Hippocampal formation (tissue), 2 donors: ENCODE measurements around the gene HS6ST1.
A peak's percentile ranks its signal among the peaks of the same experiment; 100 is the strongest.

Experiments used
- DNase-seq, 2 donors: peaks; one replicate each; lab custom pipeline; 2025; lab: John Stamatoyannopoulos, UW

Gene HS6ST1, protein sequence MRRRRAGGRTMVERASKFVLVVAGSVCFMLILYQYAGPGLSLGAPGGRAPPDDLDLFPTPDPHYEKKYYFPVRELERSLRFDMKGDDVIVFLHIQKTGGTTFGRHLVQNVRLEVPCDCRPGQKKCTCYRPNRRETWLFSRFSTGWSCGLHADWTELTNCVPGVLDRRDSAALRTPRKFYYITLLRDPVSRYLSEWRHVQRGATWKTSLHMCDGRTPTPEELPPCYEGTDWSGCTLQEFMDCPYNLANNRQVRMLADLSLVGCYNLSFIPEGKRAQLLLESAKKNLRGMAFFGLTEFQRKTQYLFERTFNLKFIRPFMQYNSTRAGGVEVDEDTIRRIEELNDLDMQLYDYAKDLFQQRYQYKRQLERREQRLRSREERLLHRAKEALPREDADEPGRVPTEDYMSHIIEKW

DNA sequence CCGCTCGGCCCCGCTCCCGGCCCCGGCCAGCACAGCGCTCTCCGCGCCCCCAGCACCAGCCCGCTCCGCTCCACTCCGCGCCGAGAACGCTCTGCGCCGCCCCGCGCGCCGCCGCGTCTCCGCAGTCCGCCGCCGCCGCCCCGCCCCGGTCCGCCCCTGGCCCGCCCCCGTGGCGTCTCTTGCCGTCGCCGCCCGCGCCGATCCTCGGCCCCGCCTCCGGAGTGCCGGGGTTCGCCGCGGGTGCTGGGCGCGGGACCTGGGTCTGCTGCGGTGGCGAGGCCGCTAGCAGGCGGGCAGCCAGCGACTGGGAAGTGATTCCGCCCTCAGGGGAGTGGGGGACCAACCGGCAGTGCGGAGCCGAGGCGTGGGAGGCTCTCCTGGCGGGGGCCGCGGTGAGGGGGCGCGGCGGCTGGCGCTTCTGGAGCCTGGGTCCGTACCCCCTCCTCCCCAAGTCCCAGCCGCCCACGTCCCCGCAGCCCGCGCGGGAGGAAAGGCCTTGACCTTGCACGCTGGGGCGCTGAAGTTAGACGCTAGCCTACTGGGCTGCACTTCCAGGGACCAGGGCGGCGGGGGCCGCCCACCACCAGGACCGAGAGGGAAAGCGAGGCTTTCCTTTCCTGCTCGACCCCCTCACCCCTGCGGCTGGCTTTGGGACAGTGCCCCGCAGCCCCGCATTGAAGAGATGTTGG, at the start of gene HS6ST1:
HS6ST1 (minus strand) TSS at position 93 of the 689 bp plus-strand sequence. CDS start 305 bp downstream, outside the sequence.
- DNase-seq = peak; percentile 83

DNA sequence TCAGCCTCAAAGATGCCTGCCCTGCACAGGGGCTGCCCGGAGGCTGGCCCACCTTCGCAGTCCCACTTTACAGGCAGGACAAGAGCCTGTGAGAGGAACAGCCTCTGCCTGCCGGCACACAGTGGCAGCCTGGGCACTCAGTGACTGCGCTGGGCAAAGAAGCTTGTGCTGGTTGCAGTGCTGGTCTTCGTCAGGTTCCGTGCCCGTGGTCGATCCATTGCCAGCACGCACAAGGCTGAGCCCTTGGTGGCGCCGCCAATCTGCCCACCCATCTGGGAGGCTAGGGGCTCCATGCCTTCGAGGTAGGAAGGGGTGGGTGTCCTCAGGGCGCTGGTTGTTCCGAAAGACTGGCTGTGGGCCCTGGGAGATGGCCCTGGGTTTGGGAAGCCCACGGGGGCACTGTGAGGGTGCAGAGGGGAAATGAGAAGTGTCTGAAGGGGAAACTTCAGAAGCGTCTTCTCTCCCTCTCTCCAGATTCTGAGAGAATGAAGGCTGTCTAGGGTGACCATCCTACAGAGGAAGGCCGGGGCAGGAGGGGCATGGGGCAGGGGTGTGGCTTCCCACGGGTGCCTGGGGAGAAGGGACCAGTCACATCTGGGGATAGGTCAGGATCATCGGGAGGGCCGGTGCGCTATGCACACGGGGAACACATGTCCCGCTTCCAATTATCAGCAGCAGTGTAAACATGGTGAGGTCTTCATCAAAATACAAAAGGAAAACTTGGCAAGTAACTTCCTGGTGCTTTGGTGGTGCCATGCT, 49.1 kb upstream of the HS6ST1 start:
- DNase-seq = no peak

DNA sequence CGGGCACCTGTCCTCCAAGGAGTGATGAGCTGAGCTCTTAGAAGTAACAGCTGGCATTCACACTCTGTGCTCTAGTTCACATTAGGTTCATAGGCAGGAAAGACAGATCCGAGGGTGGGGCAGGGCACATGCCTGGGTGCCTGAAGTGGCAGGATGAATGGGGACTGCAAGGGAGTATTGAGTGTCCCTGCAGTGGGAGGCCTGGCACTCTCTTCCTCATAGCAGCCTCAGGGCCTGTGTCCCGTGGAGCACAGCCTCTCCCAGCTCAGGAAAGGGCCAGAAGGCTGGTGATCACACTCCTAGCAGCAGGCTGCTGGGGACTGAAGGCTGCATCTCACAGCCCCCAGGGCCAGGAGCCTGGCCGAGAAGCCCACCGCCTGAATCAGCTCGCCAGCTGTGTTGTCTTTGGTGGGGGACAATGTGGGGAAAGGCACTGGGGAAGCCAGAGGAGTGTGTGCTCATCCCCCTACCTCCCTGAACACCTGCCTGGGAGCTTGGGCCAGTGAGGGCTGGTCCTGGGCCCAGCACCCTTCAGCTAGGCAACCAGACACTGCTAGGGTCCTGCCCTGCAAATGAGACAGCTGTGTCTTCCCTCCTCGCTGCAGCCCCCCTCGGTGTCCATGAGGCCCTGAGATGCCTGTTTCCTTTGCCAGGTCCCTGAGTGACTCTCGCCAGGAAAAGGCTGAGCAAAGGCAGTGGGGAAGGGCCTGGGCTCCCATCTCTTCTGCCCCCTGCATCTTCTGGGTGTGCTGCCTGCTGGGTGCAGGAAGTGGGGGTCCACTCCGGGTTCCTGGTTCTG, 48.2 kb upstream of the HS6ST1 start:
- no peak for DNase-seq

DNA sequence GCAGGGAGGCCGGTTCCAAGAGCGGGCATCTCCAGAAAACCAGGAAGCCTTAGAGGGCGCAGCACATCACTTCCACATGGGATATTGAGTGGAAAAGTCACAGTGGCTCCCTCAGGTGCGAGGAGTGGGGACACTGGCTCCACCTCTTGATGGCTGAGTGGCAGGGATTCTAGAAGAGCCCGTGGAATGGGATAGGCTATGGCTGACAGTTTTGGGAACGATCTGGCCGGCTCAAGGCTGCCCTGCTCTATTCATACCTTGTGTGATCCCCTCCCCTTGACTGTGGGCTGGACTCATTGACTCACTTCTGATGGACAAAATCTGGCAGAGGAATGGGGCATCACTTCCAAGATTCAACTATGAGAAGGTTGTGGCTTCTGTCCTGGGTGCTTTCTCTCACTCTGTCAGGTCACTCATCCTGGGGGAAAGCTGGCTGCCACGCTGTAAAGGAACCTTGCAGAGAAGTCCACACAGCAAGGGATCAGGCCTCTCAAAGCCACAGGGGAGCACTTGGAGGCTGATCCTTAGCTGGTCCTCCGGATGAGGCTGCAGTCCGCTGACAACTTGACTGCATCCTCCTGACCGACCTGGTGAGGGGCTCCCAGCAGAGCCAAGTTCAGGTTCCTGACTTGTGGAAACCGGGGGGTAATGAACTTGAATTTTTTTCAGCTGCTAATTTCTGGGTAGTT, 46.7 kb upstream of the HS6ST1 start:
- no peak for DNase-seq

DNA sequence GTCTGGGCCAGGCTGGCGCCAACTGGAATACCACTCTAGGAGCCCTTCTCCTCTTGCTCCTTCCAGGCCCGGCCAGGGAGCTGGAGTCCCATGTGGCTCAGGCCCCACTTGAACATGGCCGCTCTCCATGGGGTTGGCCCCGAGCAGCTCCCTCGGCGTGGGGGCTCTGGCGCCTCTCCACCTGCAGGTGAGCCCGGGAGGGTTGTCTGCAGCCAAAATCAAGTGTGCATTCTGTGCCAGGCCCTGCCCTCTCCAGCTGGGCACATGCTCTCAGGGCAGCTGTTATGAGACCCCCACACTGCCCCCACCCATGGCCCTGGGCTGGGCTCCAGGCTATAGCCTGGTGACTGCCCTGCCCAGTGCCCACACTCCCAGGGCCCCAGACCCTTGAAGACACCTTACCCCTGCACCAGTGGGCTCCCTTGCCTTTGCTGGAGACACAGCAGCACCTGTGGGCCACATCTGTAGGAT, 45.8 kb upstream of the HS6ST1 start:
- no peak for DNase-seq

DNA sequence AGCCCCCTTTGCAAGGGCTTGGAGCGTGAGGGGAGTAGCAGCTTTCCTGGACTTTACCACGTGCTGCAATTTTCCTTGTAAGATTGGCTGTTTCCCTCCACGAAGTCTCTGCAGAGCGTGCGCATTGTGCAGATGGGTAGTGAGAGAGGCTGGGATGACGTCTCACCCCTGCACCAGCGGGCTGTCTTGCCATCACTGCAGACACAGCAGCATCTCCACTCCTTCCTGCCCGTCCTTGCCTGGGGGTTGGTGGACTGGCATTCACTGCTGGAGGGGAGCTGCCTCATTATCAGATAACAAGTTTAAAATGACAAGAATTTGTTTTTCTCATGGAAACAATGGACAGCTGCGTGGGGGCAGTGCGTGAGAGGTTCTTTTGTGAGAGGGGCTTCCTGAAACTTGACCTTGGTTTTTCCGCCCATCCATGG, 45.3 kb upstream of the HS6ST1 start:
- DNase-seq = no peak

DNA sequence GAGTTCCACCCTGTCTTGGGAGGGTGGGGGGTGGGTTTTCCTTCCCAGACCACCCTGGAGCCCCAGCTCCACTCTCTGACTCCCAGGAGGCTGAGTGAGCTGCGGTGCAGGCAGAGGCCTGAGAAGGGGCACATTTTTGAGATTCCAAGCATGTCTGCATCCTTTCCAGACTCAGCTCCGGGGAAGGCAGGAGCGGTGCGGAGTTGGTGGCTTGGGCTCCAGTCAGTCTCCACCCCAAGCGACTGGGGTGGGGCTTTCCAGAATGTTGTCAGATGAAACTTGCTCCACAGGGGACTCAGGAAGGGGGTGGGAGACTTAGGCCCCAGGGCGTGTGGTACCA, 44.2 kb upstream of the HS6ST1 start:
- DNase-seq = no peak

DNA sequence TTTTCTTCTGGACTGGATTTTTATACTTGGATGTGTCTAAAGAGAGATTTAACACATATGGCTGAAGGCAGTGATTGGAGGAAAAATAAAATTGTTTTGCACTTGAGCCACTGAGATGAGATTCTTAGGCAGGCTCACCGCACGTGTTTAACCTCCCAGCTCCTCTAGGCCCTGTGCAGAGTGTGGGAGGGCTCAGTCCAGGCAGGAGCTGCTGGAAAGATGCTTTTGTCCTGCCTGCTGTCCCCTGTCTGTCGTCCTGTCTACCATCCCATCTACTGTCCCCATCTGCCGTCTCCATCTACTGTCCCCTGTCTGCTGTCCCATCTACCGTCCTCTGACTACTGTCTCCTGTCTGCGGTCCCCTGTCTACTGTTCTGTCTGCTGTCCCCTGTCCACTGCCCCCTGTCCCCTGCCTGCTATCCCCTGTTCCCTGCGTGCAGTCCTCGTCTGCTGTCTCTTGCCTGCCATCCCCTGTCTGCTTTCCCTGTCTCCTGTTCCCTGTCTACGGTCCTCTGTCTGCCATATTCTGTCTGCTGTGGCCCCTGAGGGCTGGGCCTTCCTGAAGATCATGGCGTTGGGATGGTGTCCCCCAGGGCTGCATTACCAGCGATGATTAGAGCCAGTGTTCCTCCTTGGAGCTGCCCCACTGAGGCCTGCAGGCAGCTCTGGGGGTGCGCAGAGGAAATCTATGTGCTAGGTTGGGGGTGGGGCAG, 43.7 kb upstream of the HS6ST1 start:
- no peak for DNase-seq

DNA sequence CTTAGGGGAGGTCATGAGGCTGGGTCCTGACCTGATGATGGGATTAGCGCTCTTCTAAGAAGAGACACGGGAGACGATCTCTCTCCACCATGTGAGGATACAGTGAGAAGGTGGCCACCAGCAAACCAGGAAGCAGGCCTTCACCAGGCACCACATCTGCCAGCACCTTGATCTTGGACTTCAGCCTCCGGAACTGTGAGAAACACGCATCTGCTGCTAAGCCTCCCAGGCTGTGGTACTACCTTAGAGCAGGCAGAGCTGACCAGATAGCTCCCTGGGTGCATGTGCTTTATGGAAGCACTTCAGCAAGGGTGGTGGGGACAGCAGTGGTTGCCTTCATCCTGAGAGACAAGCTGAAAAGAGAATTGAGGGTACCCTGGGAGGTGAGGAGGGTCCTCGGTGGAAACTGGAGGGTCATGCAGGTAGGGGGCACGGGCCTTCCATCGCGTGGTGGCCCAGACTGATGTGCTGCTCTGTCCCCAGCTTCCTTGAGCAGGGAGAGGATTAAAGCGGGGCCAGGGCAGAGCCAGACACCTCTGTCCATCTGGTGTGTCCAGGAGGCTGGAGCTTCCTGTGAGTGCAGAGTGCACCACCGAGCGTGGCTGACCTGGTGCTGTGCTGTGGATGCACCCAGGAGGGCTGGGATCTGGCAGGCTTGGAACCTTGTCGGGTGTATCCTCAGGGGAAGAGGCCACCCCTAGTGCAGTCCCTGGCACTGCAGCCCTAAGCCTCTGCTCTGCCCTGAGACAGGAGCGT, 42.9 kb upstream of the HS6ST1 start:
- no peak for DNase-seq

DNA sequence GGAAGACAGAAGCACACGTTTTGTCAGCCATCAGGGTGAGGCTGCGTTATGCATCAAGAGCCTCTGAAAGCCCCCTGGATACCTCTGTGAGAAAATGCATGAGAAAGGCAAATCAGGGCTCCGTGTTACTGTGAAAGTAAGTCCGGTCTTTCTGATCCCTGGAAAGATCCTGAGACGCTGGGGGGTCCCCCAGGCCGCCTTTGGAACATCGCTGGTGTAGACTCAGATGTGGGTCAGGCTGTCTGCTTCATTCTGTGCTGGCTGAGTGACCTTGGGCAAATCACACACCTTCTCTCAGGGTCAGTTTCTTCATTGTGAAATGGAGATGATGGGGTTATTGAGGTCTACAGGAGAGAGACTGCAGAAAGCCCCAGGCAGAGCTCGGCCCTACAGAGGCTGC, 42.0 kb upstream of the HS6ST1 start:
- DNase-seq = no peak

DNA sequence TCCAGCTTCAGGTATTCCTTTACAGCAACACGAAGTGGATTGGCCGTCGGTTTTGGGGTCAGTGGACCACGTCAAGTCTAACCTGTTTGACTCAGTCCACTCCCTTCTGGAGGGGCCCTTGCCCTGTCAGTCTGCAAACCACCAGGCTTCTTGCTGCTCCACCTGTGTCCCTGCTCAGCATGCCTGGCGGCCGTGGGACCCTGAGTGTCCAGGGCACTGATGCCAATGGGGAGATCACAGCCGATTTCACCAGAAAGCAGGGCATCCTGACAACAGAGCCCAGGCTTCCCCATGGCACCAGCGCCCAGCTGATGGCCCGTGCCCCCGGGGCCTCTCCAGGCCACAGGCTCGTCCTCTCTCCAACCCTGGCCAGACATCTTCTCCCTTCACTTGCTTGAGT, 41.2 kb upstream of the HS6ST1 start:
- DNase-seq = no peak

DNA sequence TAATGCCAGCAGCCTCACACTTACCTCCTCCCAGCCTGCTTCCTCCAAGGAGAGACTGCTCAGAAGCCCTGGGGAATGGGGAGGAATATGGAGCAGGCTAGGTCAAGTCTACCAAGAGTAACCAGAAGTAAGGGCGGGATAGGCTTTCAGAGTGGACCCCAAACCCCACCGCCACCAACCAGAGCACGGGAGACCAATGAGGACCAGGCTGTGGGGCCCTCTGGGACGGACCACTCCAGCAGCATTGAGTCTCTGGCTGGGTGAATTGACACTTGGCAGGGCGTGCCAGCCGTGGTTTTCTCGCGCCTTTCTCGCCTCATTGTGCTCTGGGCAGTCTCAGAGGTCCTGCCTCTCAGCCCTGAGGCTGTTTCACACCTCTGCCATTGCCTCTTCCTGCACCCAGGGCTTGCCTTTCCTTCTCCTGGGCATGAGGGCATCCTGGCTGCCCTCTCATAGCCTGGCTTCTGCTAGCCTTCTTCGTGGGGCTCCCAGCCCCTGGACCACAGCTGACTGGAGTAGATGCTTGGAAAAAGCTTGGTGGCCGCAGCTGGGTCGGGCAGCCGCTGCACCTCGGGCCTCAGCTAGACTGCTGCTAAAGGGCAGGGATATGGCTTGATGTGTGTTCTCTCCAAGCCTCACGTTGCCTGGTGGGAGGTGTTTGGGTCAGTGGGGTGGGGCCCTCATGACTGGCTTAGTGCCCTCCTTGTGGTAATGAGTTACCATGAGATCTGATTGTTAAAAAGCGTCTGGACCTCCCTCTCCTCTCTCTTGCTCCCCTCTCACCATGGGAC, 40.5 kb upstream of the HS6ST1 start:
- no peak for DNase-seq

DNA sequence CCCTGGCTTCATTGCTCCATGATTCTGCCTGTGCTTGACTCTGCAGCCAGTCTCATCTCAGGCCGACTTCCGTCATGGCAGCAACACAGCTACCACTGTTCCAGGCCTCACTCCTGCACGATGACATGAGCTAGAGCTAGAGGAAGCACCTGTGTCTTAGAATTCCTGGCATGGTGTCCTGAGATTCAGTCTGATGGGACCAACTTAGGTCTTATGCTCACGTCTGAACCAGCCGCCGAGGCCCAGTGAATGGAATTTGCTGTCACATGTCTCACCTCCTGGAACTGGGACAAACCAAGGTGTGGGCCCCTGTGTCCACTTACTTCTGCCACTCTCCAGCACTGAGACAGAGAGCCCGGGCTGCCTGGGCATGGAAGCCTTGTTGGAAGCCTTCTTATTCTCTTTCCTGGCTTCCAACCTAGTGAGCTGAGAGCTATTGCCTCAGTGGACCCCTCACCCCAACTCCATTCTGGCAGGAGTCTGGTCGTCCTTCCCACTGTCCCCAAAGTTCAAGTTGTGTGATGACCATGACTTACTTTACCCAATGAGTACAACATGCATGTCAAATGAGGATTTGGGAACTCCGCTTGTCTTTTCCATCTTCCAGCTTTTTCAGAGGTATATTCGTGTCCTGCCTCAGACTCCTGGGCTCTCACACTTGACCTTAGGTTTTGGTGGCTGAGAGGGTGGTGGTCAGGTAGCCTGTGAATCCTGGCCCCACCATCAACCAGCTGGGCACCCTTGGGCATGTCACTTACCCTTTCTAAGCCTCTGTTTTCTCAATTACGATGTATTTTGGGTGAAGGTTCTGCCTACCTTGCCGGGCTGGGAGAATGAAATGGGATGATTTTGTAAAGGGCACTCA, 39.1 kb upstream of the HS6ST1 start:
- no peak for DNase-seq

DNA sequence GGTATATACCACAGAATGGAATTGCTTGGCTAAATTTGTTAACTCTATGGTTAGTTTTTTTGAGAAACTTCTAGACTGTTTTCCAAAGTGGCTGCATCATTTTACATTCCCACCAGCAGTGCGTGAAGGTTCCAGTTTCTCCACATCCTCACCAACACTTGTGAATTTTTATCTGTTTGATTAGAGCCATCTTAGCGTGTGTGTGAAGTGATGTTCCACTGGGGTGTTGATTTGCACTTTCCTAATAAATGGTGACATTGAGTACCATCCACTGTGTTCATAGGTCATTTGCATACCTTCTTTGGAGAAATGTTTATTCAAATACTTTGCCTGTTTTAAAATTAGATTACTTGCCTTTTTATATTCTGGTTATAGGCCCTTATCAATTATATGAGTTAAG, 37.5 kb upstream of the HS6ST1 start:
- DNase-seq = no peak

DNA sequence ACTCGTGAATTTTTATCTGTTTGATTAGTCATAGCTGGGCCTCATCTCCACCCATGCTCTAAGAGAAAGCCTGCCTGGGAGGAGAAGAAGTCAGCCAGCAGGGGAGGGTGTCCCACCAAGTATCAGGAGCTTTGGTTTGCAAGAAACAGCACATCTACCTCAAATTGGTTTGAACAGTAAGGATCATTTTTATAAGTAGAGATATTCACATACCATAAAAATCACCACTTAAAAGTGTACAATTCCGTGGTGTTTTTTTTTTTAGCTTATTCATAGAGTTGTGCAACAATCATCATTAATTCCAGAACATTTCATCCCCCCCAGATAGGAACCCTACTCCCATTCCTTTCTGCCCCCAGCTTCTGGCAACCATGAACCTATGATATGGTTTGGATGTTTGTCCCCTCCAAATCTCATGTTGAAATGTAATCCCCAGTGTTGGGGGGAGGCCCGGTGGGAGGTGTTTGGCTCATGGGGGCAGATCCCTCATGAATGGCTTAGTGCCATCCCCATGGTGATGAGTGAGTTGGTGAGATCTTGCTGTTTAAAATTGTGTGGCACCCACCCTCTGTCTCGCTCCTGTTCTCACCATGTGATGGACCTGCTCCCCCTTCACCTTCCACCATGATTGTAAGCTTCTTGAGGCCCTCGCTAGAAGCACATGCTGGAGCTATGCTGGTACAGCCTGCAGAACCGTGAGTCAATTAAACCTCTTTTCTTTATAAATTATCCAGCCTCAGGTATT, 36.2 kb upstream of the HS6ST1 start:
- DNase-seq = no peak

DNA sequence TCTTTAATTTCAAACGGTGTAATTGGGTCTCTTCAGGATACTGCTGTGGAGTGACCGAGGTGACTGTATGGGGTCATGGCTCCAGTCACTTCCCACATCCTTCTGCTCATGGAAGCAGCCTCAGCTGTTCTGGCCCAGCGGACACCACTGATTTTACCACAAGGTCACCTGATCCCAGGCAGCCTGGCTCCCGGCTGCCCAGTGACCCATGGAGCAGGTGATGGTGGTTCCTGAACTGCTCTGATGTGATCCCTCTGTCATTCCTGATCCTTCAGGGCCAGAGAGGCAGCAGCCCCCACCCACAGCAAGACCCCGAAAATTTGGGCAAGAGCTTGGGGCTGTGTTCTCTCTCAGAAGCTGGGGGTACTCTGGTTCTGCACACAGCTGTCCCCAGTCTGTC, 35.5 kb upstream of the HS6ST1 start:
- no peak for DNase-seq

DNA sequence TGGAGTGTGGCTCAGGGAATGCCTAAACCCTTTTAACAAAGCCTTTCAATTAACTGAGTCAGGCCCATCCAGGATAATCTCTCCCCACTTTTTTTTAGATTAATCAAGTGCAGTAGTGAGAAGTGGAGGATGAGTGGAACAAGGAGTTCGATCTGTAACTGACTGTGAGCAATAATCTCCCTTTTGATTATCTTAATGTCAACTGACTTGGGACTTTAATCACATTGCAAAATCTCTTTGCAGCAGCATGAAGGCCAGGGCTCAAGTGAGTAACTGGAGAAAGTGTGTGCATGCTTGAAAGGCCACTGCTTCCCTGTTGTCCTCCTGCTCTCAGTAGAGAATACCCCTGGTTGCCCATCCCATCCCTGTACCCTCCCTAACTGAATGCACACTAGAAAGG, 32.1 kb upstream of the HS6ST1 start:
- DNase-seq = no peak
